ENCODE results near the gene SUSD1. TPM values are rescaled to one million over a fixed set of nuclear protein-coding genes. Genes with fewer than 3 reads are reported as not detected.

Gene SUSD1
- total and polyA plus RNA-seq, 9 of the 15 experiments (the other 6 are each of a cell fraction or from before 2014, with no cell fraction given) = 10.9 to 44.4 (median 36.1) TPM

- TF ChIP-seq TCF15 (CRISPR knock-in tag; IDR thresholded peaks at IDR 0.05) = no peak
- TF ChIP-seq TSC22D4 (tag; IDR thresholded peaks at IDR 0.05) = no peak
- no peak for TF ChIP-seq MXD1 (CRISPR knock-in tag; IDR thresholded peaks at IDR 0.05; ENCODE audit: borderline replicate concordance, poor library complexity, severe bottlenecking)
- no peak for TF ChIP-seq SIX5 (IDR thresholded peaks at IDR 0.05; ENCODE audit: borderline replicate concordance in 1 of 2, insufficient read depth in 1 of 2, low read depth in 1 of 2, low read length in 2 of 2)
- TF ChIP-seq CBX3 (IDR thresholded peaks at IDR 0.05; ENCODE audit: borderline replicate concordance in 1 of 2, low read length in 2 of 2) = peak in 1 of 2 experiments; percentile 75; a peak in 1 of 3 replicates
- peak; percentile 89 for TF ChIP-seq ZFP36 (IDR thresholded peaks at IDR 0.05; ENCODE audit: low read depth, low read length, partially characterized antibody)
- no peak for TF ChIP-seq DIDO1 (tag; IDR thresholded peaks at IDR 0.05; ENCODE audit: low read depth)
- no peak for TF ChIP-seq PRPF4 (IDR thresholded peaks at IDR 0.05; ENCODE audit: insufficient read depth, low read depth, low read length, poor library complexity, severe bottlenecking)
- TF ChIP-seq CXXC5 (CRISPR knock-in tag; IDR thresholded peaks at IDR 0.05) = no peak
Measured at GRCh38 chr9:112198646-112199045, 23.5 kb upstream of the SUSD1 start (continued).

- no peaks in the 10 kb centered on the region for H3K9me3 ChIP-seq (replicated peaks; ENCODE audit: control insufficient read depth, insufficient read depth, low read depth, low read length)
- intact Hi-C loops (cut with micrococcal nuclease) = no loop called here
- ATAC-seq (peak; percentile 56), DNase-seq (ENCODE audit: extremely low read depth in 1 of 4, low spot score in 3 of 4) (peak in 1 of 4 experiments; percentile 57), FAIRE-seq (peak; percentile 66)
- no peaks in the 10 kb centered on the region for H3K79me2 ChIP-seq (ENCODE audit: control insufficient read depth, insufficient read depth, low read length)
- H2AFZ ChIP-seq (ENCODE audit: low read depth, low read length) = peak overlapping the region; percentile 95
- no peaks in the 10 kb centered on the region for H4K20me1 ChIP-seq (replicated peaks; ENCODE audit: control insufficient read depth, insufficient read depth, low read length)
- ChIA-PET CTCF (ENCODE audit: low intra/inter-chr PET ratio) (no interaction called here), POLR2A (interaction anchor here (0.6 to 1.8 kb wide), 7 partner anchors 10 to 309 kb away, joined by 3 to 9 read pairs (median 3); partner anchors contain the start of gene KIAA1958)
- 33% methylated on average over 4 of the region's 4 CpGs for WGBS (ENCODE audit: insufficient coverage, low coverage, missing lambda C conversion rate)
- H3K27ac ChIP-seq (ENCODE audit: extremely low read depth, low read depth, low read length) = peak overlapping the region; percentile 71
- H3K27me3 ChIP-seq (ENCODE audit: control insufficient read depth in 2 of 2, insufficient read depth in 2 of 2, low read length in 2 of 2) = no peaks in the 10 kb centered on the region
- no peak overlapping the region for H3K4me3 ChIP-seq
- in situ Hi-C loops (cut with MboI) = no loop called here
- peaks cover 10 to 25% of the 10 kb centered on the region in 2 experiments for H3K4me1 ChIP-seq (replicated peaks in 1 of 2; ENCODE audit: control insufficient read depth in 2 of 2, insufficient read depth in 2 of 2, low read length in 2 of 2)
- no TSS peak for BruUV-seq (replicated peaks)
- no peaks in the 10 kb centered on the region for H3K36me3 ChIP-seq (ENCODE audit: control insufficient read depth, insufficient read depth, low read length)
- peak overlapping the region; percentile 43 to 74; a peak in 3 of 4 replicates for H3K9ac ChIP-seq (ENCODE audit: insufficient read depth in 1 of 2, low read depth in 2 of 2, low read length in 2 of 2)
- no peaks in the 10 kb centered on the region for H3K9me1 ChIP-seq (ENCODE audit: control insufficient read depth, insufficient read depth, low read length)
- no peak overlapping the region; the same call in 1 of the 2 replicates for H3K4me2 ChIP-seq (ENCODE audit: insufficient read depth, low read length)
- TF ChIP-seq HLTF (IDR thresholded peaks at IDR 0.05) = no peak
- no peak for TF ChIP-seq PKNOX1 (IDR thresholded peaks at IDR 0.05)
- 0 out of 2 replicates have a peak, but pooled peaks have one; percentile 25 for TF ChIP-seq TAF7 (tag; IDR thresholded peaks at IDR 0.05)
- TF ChIP-seq ARID4B (CRISPR knock-in tag; IDR thresholded peaks at IDR 0.05) = no peak
- no peak for TF ChIP-seq SMARCC2 (IDR thresholded peaks at IDR 0.05; ENCODE audit: low read depth)
Measured at GRCh38 chr9:112194969-112195431, 19.9 kb upstream of the SUSD1 start.

Data from K562 (cell line).